GM21390 (cell line): ENCODE data around the gene NUP35.

Source experiments
- ATAC-seq: cut with Tn5 transposase; IDR thresholded peaks from one replicate; pipeline ENCODE4 v1.9.1; 2021; ENCODE audit not compliant: unreplicated experiment

Gene NUP35

DNA sequence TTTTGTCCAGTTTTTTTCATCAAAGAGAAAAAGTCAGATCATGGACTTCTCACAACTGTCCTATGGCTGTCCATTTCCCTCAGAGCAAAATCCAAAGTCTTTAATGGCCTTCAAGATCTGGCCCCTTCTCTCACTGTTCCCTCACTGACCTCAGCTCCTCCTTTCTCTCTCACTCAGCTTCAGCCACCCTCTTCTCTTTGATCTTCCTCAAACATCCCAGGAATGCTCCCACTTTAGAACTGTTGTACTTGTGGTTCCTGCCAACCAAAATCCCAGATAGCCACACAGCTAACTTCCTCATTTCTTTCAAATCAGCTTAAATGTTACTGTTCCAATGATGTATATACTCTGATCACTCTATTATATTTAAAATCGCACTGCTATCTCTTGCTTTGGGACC, 82.9 kb downstream of the NUP35 start:
- ATAC-seq, result no peak

DNA sequence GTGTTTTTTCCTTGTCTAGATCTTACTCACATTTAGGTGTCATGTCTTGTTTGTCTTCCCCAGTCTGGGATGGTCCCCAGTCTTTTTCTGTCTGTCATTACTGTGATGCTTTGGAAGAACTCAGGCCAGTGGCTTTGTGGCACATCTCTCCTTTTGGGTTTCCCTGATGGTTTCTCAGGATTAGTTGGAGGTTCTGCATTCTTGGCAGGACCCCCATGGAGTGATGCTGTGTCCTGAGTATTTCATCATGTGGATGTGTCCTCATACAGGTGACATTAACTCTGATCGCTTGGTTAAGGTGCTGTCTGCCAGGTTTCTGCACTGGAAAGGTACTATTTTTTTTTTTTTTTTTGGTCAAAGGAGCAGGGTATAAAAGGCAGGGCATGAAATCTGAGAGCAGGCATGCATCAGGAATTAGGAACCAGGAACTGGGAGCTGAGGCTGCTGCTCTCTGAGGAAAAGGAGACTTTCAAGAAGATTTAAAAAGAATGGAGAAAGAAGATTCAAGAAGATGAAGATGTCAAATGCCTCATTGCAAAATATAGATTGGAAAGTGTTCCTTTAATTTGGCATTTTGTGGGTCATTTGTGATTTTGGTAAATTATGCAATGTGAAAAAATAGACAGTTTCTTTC, 85.3 kb downstream of the NUP35 start:
- ATAC-seq, result no peak
